Right lobe of liver (tissue), 4 donors: ENCODE measurements around the gene H1-8.

ENCODE experiments used
- CTCF ChIP-seq, 4 donors: fragments of 200-600 bp in 3 of 4; fragments of 450-650 bp in 1 of 4; IDR thresholded peaks; one replicate each; pipeline versions ENCODE4 v1.5.1 to v1.8.0; 2016 to 2022; ENCODE audit warnings: antibody characterized with exemption in 4 of 4, mild to moderate bottlenecking in 2 of 4
- POLR2A ChIP-seq: fragments of 450-650 bp; IDR thresholded peaks from one replicate; pipeline ENCODE4 v1.6.1; 2017; ENCODE audit warnings: antibody characterized with exemption, mild to moderate bottlenecking
- donor health status: DM: no; HTN: no; CAD: no.
- donor health status: DM: no; HTN: no; CAD: no.
- donor health status: DM: no; HTN: yes; CAD: no.

GRCh38 chr3:129577366-129577765, 34.4 kb downstream of the H1-8 start:
- no peak for TF ChIP-seq CTCF (IDR thresholded peaks at IDR 0.05)
- TF ChIP-seq POLR2A, result no peak
